Rectal smooth muscle tissue (tissue), 1 donor: ENCODE measurements around the gene CAMK2G.
"Not testable (repeated sequence)": the region's sequence is repeated elsewhere in the genome, so short reads cannot be mapped to it uniquely, and the experiment has no call there.

Experiments used
- H3K27ac ChIP-seq: one replicate; pipeline ENCODE4 v1.7.0; 2013; ENCODE audit warnings: low read depth, low read length, inconsistent platforms
- H3K27me3 ChIP-seq: one replicate; pipeline ENCODE4 v1.7.0; 2013; ENCODE audit warnings: low read length; ENCODE audit not compliant: control insufficient read depth, insufficient read depth
- H3K36me3 ChIP-seq: one replicate; pipeline ENCODE4 v1.7.0; 2013; ENCODE audit warnings: low read length; ENCODE audit not compliant: control insufficient read depth, insufficient read depth
- H3K4me1 ChIP-seq: one replicate; pipeline ENCODE4 v1.7.0; 2013; ENCODE audit warnings: low read length; ENCODE audit not compliant: control insufficient read depth, insufficient read depth
- H3K4me3 ChIP-seq: one replicate; pipeline ENCODE4 v1.7.0; 2013; ENCODE audit warnings: low read length
- H3K9ac ChIP-seq: one replicate; pipeline ENCODE4 v1.7.0; 2013; ENCODE audit warnings: low read length

Gene CAMK2G

DNA sequence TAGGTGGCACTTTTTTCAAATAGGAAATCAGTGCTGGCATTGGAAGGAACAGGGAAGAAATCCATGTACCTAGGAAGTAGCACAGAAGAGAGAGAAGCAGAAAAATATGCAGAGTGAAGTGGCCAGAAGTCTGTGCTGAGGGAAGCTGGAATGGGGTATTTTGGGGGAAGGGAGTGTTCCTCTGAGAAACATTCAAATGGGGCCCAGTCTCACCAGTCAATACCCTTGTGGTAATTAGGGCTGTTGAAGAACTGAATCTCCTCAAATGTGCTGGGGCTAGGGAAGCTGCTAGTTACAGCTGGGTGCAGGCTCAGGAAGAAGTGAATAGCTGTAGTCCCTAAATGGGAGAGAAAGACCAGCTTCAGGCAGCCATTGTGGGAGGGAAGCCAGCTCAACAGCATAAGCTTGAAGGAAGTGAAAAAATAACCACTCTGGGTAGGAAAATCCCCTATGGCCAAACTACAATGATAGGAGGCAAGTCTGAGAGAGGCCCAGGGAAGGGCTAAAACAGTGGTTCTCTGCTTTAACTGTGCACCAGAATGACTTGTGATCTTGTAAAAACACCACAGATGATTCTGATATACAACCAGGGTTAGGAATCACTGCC is 70.6 kb downstream of the CAMK2G start:
- Histone ChIP-seq H3K9ac (no peak overlapping the region), H3K36me3 (peaks cover 61% of the 10 kb centered on the region), H3K27ac (no peak overlapping the region), H3K4me3 (no peak overlapping the region), H3K27me3 (no peaks in the 10 kb centered on the region), H3K4me1 (peaks cover 2% of the 10 kb centered on the region)

DNA sequence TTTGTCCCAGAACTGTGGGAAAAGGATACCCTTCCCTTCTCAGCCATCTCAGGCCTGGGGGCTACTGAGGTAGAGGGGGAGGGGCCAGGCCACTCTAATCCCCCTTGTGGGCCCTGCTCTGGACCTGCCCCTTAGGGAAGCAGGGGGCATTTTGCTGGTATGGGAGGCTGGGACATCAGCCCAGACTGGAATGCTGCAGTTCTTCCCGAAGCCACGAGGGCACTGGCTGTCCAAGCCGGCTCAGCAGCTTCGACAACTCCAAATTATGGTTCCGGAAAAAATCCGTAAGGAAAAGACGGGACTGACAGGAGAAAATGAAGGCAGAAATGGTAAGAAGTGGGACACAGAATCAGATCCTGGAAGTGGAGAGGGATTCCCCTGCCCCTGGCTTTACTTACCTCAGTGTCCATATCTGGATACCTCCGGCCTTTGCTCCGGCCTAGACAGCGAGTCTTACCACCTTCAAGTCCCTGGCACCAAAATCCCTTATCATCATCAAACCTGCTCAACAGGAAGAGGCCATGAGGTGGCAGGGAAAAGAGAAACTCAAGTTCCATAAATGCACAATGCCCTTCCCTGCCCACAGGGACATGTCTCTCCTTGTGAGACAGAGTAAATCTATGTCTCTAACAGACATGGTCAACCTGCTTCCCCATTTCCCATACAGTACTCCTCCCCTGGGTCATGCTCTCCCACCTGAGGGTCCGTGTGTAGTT is 71.9 kb downstream of the CAMK2G start:
- no peak overlapping the region for H3K9ac ChIP-seq
- H3K4me3 ChIP-seq = no peak overlapping the region
- H3K27ac ChIP-seq = no peak overlapping the region
- H3K36me3 ChIP-seq = peaks cover 63% of the 10 kb centered on the region
- H3K27me3 ChIP-seq = no peaks in the 10 kb centered on the region
- peaks cover 2% of the 10 kb centered on the region for H3K4me1 ChIP-seq

DNA sequence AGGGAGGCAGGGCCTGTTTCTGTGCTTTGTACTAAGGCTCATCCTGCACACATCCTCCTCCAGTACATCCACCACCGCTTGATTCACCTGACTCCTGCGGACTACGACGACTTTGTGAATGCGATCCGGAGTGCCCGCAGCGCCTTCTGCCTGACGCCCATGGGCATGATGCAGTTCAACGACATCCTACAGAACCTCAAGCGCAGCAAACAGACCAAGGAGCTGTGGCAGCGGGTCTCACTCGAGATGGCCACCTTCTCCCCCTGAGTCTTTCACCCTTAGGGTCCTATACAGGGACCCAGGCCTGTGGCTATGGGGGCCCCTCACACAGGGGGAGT is 73.1 kb downstream of the CAMK2G start:
- H3K36me3 ChIP-seq = peaks cover 63% of the 10 kb centered on the region
- no peak overlapping the region for H3K9ac ChIP-seq
- H3K27me3 ChIP-seq = no peaks in the 10 kb centered on the region
- H3K27ac ChIP-seq = no peak overlapping the region
- H3K4me3 ChIP-seq = no peak overlapping the region
- H3K4me1 ChIP-seq = no peaks in the 10 kb centered on the region

DNA sequence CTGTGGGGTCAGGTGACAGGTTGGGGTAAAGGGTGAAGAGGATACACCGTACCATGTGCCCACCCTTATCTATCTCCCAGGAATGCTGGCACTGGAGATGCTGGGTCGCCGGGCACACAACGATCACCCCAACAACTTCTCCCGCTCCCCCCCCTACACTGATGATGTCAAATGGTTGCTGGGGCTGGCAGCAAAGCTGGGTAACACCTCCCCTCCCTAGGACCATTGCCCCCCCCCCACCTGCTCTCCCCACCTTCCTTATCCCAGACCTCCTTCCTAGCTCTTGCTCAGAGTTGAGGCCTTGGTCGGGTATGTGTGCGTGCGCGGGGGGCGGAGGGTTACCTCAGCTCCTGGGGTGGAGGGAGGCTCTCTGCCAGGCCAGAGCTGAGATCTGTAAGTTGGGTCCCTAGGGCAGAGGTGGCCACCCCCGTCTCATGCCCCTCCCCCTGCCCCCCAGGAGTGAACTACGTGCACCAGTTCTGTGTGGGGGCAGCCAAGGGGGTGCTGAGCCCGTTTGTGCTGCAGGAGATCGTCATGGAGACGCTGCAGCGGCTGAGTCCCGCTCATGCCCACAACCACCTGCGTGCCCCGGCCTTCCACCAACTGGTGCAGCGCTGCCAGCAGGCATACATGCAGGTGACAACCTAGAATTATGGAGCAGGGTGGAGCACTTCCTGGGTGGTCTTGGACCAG is 73.6 kb downstream of the CAMK2G start:
- no peak overlapping the region for H3K27ac ChIP-seq
- H3K9ac ChIP-seq = no peak overlapping the region
- no peaks in the 10 kb centered on the region for H3K27me3 ChIP-seq
- no peaks in the 10 kb centered on the region for H3K4me1 ChIP-seq
- peaks cover 58% of the 10 kb centered on the region for H3K36me3 ChIP-seq
- no peak overlapping the region for H3K4me3 ChIP-seq

DNA sequence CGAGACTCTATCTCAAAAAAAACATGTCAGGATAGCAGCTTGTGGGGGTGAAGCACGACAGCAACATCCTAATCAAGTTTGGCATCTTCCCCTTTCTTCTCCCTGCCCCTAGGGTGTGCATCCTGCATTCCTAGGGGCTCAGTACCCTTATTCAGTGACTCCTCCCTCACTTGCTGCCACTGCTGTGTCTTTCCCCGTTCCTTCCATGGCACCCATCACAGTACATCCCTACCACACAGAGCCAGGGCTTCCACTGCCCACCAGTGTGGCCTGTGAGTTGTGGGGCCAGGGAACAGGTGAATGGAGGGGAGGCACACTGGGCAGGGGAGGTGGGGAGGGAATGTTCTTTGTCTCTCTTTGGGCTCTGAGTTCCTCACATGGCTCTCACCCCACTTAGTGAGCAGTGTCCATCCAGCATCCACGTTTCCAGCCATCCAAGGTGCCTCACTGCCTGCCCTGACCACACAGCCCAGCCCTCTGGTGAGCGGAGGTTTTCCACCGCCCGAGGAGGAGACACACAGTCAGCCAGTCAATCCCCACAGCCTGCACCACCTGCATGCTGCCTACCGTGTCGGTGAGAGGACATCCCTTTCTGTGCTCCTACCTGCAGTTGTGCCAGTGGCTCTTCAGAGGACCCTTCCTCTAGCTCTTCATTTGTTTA is 74.3 kb downstream of the CAMK2G start:
- peaks cover 60% of the 10 kb centered on the region for H3K36me3 ChIP-seq
- H3K4me3 ChIP-seq = no peak overlapping the region
- H3K27me3 ChIP-seq = no peaks in the 10 kb centered on the region
- H3K9ac ChIP-seq = no peak overlapping the region
- no peak overlapping the region for H3K27ac ChIP-seq
- no peaks in the 10 kb centered on the region for H3K4me1 ChIP-seq

DNA sequence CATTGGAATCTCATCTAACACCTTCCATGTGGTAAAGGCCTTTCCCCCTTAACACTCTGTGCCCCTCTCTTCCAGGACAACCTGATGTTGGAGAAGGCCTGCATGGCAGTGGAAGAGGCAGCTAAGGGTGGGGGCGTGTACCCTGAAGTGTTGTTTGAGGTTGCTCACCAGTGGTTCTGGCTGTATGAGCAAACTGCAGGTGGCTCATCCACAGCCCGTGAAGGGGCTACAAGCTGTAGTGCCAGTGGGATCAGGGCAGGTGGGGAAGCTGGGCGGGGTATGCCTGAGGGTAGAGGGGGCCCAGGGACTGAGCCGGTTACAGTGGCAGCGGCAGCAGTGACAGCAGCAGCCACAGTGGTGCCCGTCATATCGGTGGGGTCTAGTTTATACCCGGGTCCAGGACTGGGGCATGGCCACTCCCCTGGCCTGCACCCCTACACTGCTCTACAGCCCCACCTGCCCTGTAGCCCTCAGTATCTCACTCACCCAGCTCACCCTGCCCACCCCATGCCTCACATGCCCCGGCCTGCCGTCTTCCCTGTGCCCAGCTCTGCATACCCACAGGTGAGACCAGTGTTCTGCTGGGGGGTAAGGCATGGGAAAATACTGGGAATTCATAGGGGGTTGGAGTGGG is 75.3 kb downstream of the CAMK2G start:
- no peaks in the 10 kb centered on the region for H3K4me1 ChIP-seq
- no peak overlapping the region for H3K9ac ChIP-seq
- no peaks in the 10 kb centered on the region for H3K27me3 ChIP-seq
- no peak overlapping the region for H3K27ac ChIP-seq
- no peak overlapping the region for H3K4me3 ChIP-seq
- H3K36me3 ChIP-seq = peaks cover 67% of the 10 kb centered on the region

DNA sequence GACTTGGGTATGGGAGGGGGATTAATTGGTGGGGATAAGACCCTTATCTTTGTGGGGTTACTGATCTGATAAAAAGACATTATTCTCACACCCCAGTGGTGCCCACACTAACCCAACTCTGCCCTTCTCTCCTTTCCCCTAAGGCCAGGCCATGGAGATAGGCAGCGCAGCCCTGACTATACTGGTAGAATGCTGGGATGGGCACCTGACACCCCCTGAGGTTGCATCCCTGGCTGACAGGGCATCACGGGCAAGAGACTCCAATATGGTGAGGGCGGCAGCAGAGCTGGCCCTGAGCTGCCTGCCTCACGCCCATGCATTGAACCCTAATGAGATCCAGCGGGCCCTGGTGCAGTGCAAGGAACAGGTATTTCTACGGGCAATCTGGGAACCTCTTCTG is 76.3 kb downstream of the CAMK2G start:
- no peaks in the 10 kb centered on the region for H3K4me1 ChIP-seq
- H3K27ac ChIP-seq = no peak overlapping the region
- no peak overlapping the region for H3K9ac ChIP-seq
- peaks cover 67% of the 10 kb centered on the region for H3K36me3 ChIP-seq
- H3K27me3 ChIP-seq = no peaks in the 10 kb centered on the region
- H3K4me3 ChIP-seq = no peak overlapping the region

DNA sequence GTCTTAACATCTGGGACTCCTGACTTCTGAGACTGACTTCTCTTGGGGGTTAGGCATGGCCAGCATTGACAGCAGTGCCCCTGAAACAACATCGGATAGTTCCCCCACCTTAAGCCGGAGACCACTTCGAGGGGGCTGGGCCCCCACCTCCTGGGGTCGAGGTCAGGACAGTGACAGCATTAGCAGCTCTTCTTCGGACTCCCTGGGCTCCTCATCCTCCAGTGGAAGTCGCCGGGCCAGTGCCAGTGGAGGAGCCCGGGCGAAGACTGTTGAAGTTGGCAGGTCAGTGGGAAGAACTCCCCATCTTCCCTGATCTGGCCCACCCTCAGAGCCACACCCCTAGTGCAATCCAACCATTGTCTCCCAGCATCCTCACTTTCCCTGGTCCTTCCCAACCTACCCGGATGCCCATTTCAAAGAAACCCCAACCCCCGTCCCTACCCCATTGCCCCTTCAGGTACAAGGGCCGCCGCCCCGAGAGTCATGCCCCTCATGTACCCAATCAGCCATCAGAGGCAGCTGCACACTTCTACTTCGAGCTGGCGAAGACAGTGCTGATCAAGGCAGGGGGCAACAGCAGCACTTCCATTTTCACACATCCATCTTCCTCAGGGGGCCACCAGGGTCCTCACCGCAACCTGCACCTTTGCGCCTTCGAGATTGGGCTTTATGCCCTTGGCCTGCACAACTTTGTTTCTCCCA is 76.9 kb downstream of the CAMK2G start:
- Histone ChIP-seq H3K4me3 (no peak overlapping the region), H3K27ac (no peak overlapping the region), H3K27me3 (no peaks in the 10 kb centered on the region), H3K9ac (no peak overlapping the region), H3K36me3 (peaks cover 67% of the 10 kb centered on the region), H3K4me1 (no peaks in the 10 kb centered on the region)

DNA sequence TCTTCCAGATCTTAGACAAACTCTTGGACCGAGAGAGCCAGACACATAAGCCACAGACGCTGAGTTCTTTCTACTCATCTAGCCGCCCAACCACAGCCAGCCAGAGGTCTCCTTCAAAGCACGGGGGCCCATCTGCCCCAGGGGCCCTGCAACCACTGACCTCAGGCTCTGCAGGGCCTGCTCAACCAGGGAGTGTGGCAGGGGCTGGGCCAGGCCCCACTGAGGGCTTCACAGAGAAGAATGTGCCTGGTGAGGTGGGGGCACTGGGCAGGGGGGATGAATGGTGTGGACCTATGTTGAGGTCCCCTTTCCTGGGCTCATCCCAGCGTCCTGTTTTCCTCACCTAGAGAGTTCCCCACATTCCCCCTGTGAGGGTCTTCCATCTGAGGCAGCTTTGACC is 77.6 kb downstream of the CAMK2G start:
- H3K36me3 ChIP-seq = peaks cover 64% of the 10 kb centered on the region
- H3K9ac ChIP-seq = no peak overlapping the region
- H3K27me3 ChIP-seq = no peaks in the 10 kb centered on the region
- H3K4me1 ChIP-seq = no peaks in the 10 kb centered on the region
- H3K4me3 ChIP-seq = no peak overlapping the region
- no peak overlapping the region for H3K27ac ChIP-seq

DNA sequence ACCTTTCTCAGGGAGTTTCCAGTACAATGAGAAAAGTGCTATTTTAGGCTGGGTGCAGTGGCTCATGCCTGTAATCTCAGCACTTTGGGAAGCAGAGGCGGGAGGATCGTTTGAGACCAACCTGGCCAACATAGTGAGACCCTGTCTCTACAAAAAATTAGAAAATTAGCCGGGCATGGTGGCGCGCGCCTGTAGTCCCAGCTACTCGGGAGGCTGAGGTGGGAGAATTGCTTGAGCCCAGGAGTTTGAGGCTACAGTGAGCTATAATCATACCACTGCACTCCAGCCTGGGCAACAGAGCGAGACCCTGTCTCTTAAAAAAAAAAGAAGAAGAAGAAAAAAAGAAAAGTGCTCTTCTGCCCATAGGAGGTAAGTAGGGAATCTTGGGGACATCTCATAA is 78.3 kb downstream of the CAMK2G start:
- H3K9ac ChIP-seq, H3K27me3 ChIP-seq: not testable (repeated sequence)
- peaks cover 67% of the 10 kb centered on the region for H3K36me3 ChIP-seq

DNA sequence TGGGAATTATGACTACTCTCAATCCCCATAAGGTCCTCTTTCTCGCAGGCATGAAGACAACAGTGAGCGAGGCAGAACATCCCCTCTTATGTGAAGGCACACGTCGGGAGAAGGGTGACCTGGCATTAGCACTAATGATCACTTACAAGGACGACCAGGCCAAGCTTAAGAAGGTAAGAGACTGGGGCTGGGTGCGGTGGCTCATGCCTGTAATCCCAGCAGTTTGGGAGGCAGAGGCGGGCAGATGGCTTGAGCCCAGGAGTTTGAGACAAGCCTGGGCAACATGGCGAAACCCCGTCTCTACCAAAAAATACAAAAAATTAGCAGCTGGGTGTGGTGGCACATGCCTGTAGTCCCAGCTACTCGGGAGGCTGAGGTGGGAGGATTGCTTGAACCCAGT is 78.9 kb downstream of the CAMK2G start:
- H3K9ac ChIP-seq, H3K4me1 ChIP-seq: not testable (repeated sequence)
- H3K36me3 ChIP-seq = peaks cover 68% of the 10 kb centered on the region

More for the DNA sequence above, 78.3 kb downstream of the CAMK2G start:
- not testable (repeated sequence) for H3K4me3 ChIP-seq, H3K27ac ChIP-seq, H3K4me1 ChIP-seq

DNA sequence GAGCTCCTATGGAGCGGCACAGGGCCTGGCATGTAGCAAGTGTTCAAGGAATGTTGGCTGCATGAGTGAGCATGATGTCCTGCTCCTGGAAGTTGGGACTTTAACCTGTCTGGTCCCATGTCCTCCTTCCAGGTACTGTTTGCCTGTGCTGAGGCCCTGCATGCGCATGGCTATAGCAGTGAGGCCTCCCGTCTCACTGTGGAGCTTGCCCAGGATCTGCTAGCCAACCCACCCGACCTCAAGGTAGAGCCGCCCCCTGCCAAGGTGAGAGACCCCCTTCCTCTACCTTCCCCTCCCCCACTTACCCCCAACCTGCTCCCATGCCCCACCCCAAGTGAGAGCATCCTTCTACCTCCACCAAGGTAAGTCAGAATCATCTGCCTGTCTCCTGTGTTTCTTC is 80.9 kb downstream of the CAMK2G start:
- H3K4me3 ChIP-seq = no peak overlapping the region
- H3K27ac ChIP-seq = no peak overlapping the region
- H3K36me3 ChIP-seq = peaks cover 74% of the 10 kb centered on the region

More for the DNA sequence above, 78.9 kb downstream of the CAMK2G start:
- H3K27me3 ChIP-seq, H3K4me3 ChIP-seq, H3K27ac ChIP-seq: not testable (repeated sequence)

More for the DNA sequence above, 80.9 kb downstream of the CAMK2G start:
- Histone ChIP-seq H3K27me3 (no peaks in the 10 kb centered on the region), H3K9ac (no peak overlapping the region), H3K4me1 (peaks cover under 1% of the 10 kb centered on the region)
